ENCODE measurements around the gene POU6F1.

DNA sequence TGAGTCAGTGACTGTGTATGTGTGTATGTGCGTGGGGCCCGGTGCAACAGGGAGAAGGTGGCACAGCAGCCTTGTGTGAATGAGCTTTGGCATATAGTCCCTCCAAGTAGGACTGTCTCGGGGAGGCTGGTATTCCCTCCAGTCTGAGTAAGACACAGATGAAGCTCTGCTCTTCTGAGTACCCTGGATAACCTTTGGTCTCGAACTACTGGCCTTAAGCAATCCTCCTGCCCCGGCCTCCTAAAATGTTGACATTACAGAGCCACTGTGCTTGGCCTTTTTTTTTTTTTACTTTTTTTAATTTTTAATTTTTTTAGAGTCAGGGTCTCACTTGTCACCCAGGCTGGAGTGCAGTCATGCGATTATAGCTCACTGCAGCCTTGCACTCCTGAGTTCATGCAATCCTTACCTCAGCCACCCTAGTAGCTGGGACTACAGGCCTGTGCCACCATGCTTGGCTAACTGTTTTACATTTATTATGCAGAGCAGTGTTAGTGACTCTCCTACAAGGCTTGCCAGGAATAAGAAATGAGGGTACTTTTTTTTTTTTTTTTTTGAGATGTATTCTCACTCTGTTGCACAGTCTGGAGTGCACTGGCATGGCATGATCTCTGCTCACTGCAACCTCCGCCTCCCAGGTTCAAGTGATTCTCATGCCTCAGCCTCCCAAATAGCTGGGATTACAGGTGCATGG is 11.4 kb upstream of the POU6F1 start:
- TF ChIP-seq, protein P1, sequence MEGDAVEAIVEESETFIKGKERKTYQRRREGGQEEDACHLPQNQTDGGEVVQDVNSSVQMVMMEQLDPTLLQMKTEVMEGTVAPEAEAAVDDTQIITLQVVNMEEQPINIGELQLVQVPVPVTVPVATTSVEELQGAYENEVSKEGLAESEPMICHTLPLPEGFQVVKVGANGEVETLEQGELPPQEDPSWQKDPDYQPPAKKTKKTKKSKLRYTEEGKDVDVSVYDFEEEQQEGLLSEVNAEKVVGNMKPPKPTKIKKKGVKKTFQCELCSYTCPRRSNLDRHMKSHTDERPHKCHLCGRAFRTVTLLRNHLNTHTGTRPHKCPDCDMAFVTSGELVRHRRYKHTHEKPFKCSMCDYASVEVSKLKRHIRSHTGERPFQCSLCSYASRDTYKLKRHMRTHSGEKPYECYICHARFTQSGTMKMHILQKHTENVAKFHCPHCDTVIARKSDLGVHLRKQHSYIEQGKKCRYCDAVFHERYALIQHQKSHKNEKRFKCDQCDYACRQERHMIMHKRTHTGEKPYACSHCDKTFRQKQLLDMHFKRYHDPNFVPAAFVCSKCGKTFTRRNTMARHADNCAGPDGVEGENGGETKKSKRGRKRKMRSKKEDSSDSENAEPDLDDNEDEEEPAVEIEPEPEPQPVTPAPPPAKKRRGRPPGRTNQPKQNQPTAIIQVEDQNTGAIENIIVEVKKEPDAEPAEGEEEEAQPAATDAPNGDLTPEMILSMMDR (conservative IDR thresholded peaks at IDR 0.05; ENCODE audit: low read length): no peak
- no peak for TF ChIP-seq EZH2phosphoT487 (IDR thresholded peaks at IDR 0.05; ENCODE audit: borderline replicate concordance)

Data from Loucy (cell line).